DMS53 treated with DMSO at 0.1 percent for 48 hours (cell line): Measurements from ENCODE around the gene OR8B4.
A peak's percentile ranks its signal among the peaks of the same experiment; 100 is the strongest.
"Not testable (repeated sequence)": the region's sequence is repeated elsewhere in the genome, so short reads cannot be mapped to it uniquely, and the experiment has no call there.

Source experiments
- DNase-seq: peaks from one replicate; lab custom pipeline; 2025; ENCODE audit not compliant: unreplicated experiment; lab: John Stamatoyannopoulos, UW

Gene OR8B4, protein sequence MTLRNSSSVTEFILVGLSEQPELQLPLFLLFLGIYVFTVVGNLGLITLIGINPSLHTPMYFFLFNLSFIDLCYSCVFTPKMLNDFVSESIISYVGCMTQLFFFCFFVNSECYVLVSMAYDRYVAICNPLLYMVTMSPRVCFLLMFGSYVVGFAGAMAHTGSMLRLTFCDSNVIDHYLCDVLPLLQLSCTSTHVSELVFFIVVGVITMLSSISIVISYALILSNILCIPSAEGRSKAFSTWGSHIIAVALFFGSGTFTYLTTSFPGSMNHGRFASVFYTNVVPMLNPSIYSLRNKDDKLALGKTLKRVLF

DNA sequence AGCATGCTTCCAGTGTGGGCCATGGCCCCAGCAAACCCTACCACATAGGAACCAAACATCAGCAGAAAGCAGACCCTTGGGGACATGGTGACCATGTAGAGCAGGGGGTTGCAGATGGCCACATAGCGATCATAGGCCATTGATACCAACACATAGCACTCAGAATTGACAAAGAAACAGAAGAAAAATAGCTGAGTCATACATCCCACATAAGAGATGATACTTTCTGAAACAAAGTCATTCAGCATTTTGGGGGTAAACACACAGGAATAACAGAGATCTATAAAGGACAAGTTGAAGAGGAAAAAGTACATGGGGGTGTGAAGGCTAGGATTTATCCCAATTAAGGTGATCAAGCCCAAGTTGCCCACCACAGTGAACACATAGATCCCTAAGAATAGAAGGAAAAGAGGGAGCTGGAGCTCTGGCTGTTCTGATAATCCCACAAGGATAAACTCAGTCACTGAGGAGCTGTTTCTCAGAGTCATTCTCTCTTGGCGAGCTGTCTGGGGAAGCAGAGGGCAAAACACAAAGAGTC is at the start of gene OR8B4:
OR8B4 (minus strand) TSS at position 488 of the 538 bp plus-strand sequence; CDS start at position 488, 0 bp downstream.
- no peak for DNase-seq

DNA sequence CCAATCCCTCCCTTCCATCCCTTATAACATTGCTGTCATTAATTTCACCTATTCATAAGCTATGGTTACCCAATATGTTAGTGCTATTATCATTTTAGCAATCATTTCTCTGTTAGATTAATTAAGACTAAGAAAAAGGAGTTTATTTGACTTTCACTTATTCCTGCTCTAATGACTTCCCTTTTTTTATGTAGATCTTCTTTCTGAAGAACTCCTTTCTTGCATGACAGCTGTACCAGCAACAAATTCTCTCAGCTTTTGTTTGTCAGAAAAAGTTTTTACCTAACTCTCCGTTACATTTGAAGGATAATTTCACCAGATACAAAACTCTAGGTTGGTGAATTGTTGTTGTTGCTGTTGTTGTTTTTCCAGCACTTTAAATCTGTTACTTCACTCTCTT is 49.4 kb upstream of the OR8B4 start:
- DNase-seq, result no peak

- no peak for DNase-seq
These were observed 48.8 kb upstream of the OR8B4 start for GRCh38 chr11:124473476-124473875.

DNA sequence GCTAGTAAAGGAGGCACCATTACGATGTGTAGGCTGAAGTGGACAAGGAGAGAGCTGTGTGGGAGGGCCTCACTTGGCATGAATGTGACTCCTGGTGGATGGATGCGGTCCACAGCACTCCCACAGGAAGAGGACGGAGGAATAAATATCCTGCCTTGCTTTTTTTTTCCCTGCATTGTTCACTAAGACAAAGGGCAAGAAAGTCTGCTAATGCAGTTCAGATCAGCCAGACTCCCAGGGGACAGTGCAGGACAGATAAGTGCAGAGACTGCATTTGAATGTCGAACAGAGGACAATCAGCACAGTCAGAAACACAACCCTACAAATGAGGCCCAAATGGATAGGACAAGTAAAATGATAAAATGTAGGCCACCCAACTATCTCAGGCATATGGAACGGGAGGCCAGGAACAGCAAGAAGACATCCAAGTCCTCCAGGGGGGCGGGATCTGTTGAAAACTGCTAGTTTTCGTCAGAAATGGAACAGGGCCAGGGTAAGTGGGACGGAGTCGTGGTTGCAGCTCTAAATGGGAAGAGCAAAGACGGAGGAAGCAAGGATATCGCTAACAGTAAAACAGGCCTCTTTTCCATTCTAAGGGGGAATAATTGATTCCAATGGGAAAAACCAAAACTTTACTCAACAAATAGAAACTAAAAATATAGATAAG is 46.0 kb upstream of the OR8B4 start:
- no peak for DNase-seq

DNA sequence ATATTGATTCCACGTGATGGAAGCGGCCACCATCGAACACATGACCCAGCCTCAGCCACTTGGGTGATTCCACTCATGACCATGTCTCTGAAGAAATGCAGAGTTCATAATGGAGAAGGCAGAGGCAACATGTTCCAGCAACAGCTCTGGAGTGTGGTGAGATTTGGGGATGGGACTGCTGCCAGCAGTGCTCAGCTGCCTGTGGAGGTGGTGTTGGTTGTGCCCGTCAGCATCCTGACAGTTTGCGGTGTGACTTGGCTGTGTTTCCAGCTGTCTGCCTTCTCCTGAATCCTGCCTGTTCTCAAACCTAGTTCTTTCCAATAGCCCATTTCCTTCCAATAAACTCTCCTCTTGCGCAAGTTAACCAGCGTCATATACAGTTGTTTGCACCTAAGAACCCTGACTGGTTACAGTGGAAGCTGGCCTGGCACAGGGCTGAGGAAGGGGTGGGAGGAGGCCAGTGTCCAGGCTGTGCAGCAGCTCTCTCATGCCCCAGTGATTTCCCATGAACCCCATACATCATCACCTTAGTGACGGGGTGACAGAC is 42.8 kb upstream of the OR8B4 start:
- no peak for DNase-seq

GRCh38 chr11:124465368-124465767 is 40.7 kb upstream of the OR8B4 start:
- DNase-seq, result no peak

GRCh38 chr11:124463990-124464389 is 39.3 kb upstream of the OR8B4 start:
- no peak for DNase-seq

GRCh38 chr11:124463324-124463723 is 38.7 kb upstream of the OR8B4 start:
- no peak for DNase-seq

DNA sequence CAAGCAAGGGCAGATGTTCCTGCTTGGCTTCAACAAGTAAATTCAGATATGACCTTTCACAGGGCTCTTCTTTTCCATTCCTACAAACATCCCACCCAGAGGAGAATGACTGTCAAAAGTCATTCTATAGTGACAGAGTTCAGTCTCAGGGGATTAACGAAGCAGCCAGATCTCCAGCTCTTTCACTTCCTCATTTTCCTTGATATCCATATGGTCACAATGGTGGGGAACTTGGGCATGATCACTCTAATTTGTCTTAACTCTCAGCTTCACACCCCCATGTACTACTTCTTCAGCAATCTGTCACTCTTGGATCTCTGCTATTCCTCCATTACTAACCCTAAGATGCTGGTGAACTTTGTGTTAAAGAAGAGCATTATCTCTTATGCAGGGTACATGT is 35.8 kb upstream of the OR8B4 start:
- no peak for DNase-seq

DNA sequence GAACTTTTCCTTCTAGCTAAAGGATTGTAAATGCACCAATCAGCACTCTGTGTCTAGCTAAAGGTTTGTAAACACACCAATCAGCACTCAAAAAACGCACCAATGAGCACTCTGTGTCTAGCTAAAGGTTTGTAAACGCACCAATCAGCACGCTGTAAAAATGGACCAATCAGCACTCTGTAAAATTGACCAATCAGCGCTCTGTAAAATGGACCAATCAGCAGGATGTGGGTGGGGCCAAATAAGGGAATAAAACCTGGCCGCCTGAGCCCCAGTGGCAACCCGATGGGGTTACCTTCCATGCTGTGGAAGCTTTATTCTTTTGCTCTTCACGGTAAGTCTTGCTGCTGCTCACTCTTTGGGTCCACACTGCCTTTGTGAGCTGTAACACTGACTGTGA is 34.7 kb upstream of the OR8B4 start:
- not testable (repeated sequence) for DNase-seq

GRCh38 chr11:124454552-124454951 is 29.9 kb upstream of the OR8B4 start:
- no peak for DNase-seq

GRCh38 chr11:124446916-124447315 is 22.2 kb upstream of the OR8B4 start:
- DNase-seq, result peak; percentile 11

DNA sequence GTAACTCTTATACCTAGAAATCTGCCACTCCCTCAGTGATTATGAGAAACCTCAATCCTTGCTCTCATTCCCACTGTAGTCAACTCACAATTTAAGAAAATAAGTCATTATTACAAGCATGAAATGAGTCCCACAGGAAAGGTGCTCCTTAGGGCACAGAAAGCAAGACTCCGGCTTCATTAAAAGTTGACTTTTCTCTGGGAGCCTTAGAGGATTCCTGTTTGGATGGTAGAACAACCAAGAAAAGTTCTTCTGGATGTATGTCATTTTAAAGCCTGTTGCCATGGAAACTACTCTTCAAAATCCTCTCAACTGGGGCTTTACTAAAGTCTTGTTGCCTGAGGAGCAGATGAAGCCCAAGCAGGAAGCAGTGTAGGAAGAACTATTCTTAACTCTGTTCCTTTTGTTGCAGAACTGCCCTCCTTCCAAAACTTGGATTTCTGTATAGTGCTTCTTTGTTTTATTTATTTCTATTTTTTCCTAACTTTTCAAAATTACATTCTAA is 21.0 kb upstream of the OR8B4 start, which contains the start of gene OR8B8:
OR8B8 (minus strand) TSS at position 51 of the 505 bp plus-strand sequence. CDS start 4,611 bp downstream, outside the sequence.
- no peak for DNase-seq

DNA sequence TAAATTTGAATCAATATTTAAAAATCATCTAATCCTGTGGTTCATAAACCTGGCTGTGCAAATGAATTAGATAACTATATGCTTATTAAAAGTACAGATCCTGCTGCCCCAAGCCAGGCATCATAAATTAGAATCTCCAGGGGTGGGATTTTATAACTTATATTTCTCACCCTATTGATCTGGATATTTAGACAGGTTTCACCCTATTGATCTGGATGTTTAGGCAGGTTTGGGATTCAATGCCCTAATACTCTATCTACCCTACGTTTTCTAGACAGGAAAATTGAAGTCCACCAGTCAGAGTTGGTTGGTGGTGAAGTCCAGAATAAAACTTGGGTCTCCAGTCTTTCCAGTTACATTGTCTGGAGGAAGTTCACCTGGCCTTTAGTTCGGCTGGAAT is 18.2 kb upstream of the OR8B4 start:
- DNase-seq, result no peak

GRCh38 chr11:124442442-124442841 is 17.8 kb upstream of the OR8B4 start:
- DNase-seq, result no peak

DNA sequence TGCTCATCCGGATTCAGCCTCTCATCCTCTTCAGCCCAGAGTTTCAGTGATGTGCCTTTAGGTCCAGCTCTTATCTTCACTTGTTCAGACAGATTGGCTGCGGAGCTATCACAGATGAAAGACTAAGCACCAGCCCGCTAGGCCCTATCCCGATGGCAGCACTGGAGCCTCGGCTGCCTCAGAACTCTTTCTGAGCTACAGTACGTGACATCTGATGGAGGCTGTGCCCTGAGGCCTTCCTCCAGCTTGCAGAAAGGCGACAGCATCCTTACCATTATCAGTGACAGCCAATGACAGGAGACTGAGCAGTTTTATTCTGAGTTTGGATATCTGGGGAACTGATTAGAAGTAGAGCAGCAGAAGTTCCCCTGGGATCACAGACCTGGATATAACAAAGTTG is 16.8 kb upstream of the OR8B4 start:
- DNase-seq, result no peak

DNA sequence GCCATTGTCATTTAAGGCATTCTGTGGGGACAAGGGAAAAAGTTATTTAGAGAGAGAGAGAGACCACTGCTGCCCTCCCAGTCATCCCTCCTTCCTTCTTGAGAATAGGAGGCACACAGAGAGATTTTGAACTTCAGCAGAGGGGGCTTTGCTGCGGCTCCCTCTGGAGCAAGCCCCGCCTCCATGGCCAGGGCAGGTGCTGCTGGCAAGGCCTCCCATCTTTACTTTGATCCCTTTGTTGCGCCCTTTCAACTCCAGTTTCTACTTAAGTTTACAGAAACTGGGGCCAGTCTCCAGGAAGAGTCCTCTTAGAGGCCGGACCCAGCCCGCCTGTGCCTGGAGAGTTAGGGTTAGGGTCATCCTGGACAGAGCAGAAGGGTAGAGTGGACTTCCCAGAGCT is 16.4 kb upstream of the OR8B4 start:
- DNase-seq, result no peak

GRCh38 chr11:124440608-124441007 is 15.9 kb upstream of the OR8B4 start:
- DNase-seq, result no peak

DNA sequence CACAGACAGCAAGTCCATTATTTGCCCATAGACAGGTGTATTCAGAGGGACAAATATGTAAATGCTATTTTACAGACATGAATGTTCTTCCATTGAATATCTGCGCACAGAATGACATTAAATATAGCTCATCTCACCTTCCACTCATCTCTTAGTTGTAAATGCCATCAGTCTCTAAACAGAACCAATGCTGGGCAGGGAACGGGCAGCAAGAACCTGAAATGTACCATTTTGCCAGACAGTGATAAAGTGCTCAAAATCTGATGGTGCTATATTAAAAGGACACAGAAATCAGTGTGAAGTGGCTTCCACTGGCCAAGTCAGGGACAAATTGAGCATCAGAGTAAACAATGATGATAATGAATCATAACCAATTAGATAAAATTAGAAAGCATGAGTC is 10.0 kb upstream of the OR8B4 start:
- DNase-seq, result no peak

- no peak for DNase-seq
These were observed 4.9 kb upstream of the OR8B4 start for GRCh38 chr11:124429599-124429998.

GRCh38 chr11:124421043-124421442 is 3.6 kb downstream of the OR8B4 start:
- DNase-seq, result no peak
